Activated naive CD4-positive, alpha-beta T cell treated with anti-CD3 and anti-CD28 coated beads, Interleukin-2, amount 50 U/mL, for 24 hours (primary cell): ENCODE results near the gene SLC25A53.

Source experiments
- H3K27ac Mint-ChIP-seq: one replicate; pipeline ENCODE4 v1.8.0; 2021; ENCODE audit warnings: mild to moderate bottlenecking, mixed read lengths
- H3K27me3 Mint-ChIP-seq: one replicate; pipeline ENCODE4 v1.8.0; 2021; ENCODE audit warnings: mixed read lengths
- H3K36me3 Mint-ChIP-seq: one replicate; pipeline ENCODE4 v1.8.0; 2021; ENCODE audit warnings: mixed read lengths
- H3K4me1 Mint-ChIP-seq: one replicate; pipeline ENCODE4 v1.8.0; 2021; ENCODE audit warnings: mixed read lengths
- H3K4me3 Mint-ChIP-seq: one replicate; pipeline ENCODE4 v1.8.0; 2021; ENCODE audit warnings: mild to moderate bottlenecking, mixed read lengths
- H3K9me3 Mint-ChIP-seq: one replicate; pipeline ENCODE4 v1.8.0; 2021; ENCODE audit warnings: mixed read lengths

Gene SLC25A53

GRCh38 chrX:104156630-104157529, at the start of gene SLC25A53:
Gene SLC25A53, minus strand, starts transcription at chrX:104157009. Its CDS starts 51,752 bp downstream, at chrX:104105257.
- H3K36me3 Mint-ChIP-seq = peaks cover 2% of the 10 kb centered on the region
- H3K27me3 Mint-ChIP-seq = no peaks in the 10 kb centered on the region
- H3K4me3 Mint-ChIP-seq = peak within 1 kb of the TSS; percentile 100
- H3K27ac Mint-ChIP-seq = peak within 1 kb of the TSS; percentile 100
- peaks cover 12% of the 10 kb centered on the region for H3K4me1 Mint-ChIP-seq
- H3K9me3 Mint-ChIP-seq = no peaks in the 10 kb centered on the region

GRCh38 chrX:104205548-104205947, 48.7 kb upstream of the SLC25A53 start:
- Mint-ChIP-seq H3K4me1 (no peaks in the 10 kb centered on the region), H3K9me3 (no peaks in the 10 kb centered on the region), H3K4me3 (no peak overlapping the region), H3K27me3 (no peaks in the 10 kb centered on the region), H3K27ac (no peak overlapping the region), H3K36me3 (no peaks in the 10 kb centered on the region)

- no peaks in the 10 kb centered on the region for H3K27me3 Mint-ChIP-seq
- no peaks in the 10 kb centered on the region for H3K4me1 Mint-ChIP-seq
- H3K36me3 Mint-ChIP-seq = no peaks in the 10 kb centered on the region
- no peaks in the 10 kb centered on the region for H3K9me3 Mint-ChIP-seq
- H3K4me3 Mint-ChIP-seq = no peak overlapping the region
- H3K27ac Mint-ChIP-seq = no peak overlapping the region
Observed at GRCh38 chrX:104195489-104196084, 38.8 kb upstream of the SLC25A53 start.

- H3K4me1 Mint-ChIP-seq = no peaks in the 10 kb centered on the region
- H3K4me3 Mint-ChIP-seq = no peak overlapping the region
- H3K9me3 Mint-ChIP-seq = no peaks in the 10 kb centered on the region
- H3K36me3 Mint-ChIP-seq = no peaks in the 10 kb centered on the region
- no peak overlapping the region for H3K27ac Mint-ChIP-seq
- no peaks in the 10 kb centered on the region for H3K27me3 Mint-ChIP-seq
Observed at GRCh38 chrX:104195013-104195412, 38.2 kb upstream of the SLC25A53 start.

GRCh38 chrX:104193485-104193884, 36.7 kb upstream of the SLC25A53 start:
- H3K36me3 Mint-ChIP-seq = no peaks in the 10 kb centered on the region
- no peak overlapping the region for H3K4me3 Mint-ChIP-seq
- no peaks in the 10 kb centered on the region for H3K9me3 Mint-ChIP-seq
- H3K27ac Mint-ChIP-seq = no peak overlapping the region
- no peaks in the 10 kb centered on the region for H3K4me1 Mint-ChIP-seq
- no peaks in the 10 kb centered on the region for H3K27me3 Mint-ChIP-seq

- Mint-ChIP-seq H3K27me3 (no peaks in the 10 kb centered on the region), H3K27ac (peak overlapping the region; percentile 35), H3K9me3 (no peaks in the 10 kb centered on the region), H3K36me3 (no peaks in the 10 kb centered on the region), H3K4me1 (no peaks in the 10 kb centered on the region), H3K4me3 (no peak overlapping the region)
Observed at GRCh38 chrX:104189837-104190236, 33.0 kb upstream of the SLC25A53 start.

GRCh38 chrX:104187931-104188330, 31.1 kb upstream of the SLC25A53 start:
- Mint-ChIP-seq H3K27ac (no peak overlapping the region), H3K36me3 (no peaks in the 10 kb centered on the region), H3K27me3 (no peaks in the 10 kb centered on the region), H3K9me3 (no peaks in the 10 kb centered on the region), H3K4me3 (no peak overlapping the region), H3K4me1 (peaks cover 6% of the 10 kb centered on the region)

- Mint-ChIP-seq H3K4me3 (no peak overlapping the region), H3K27ac (no peak overlapping the region), H3K36me3 (no peaks in the 10 kb centered on the region), H3K27me3 (no peaks in the 10 kb centered on the region), H3K4me1 (peaks cover 24% of the 10 kb centered on the region), H3K9me3 (no peaks in the 10 kb centered on the region)
Observed at GRCh38 chrX:104183685-104184084, 26.9 kb upstream of the SLC25A53 start.

- Mint-ChIP-seq H3K9me3 (no peaks in the 10 kb centered on the region), H3K4me3 (no peak overlapping the region), H3K36me3 (peaks cover 10% of the 10 kb centered on the region), H3K4me1 (peaks cover 36% of the 10 kb centered on the region), H3K27me3 (no peaks in the 10 kb centered on the region), H3K27ac (no peak overlapping the region)
Observed at GRCh38 chrX:104173841-104174240, 17.0 kb upstream of the SLC25A53 start.

GRCh38 chrX:104172788-104173187, 16.0 kb upstream of the SLC25A53 start:
- Mint-ChIP-seq H3K36me3 (peaks cover 6% of the 10 kb centered on the region), H3K4me1 (peaks cover 40% of the 10 kb centered on the region), H3K27me3 (no peaks in the 10 kb centered on the region), H3K4me3 (no peak overlapping the region), H3K9me3 (no peaks in the 10 kb centered on the region), H3K27ac (no peak overlapping the region)

- Mint-ChIP-seq H3K4me1 (peaks cover 44% of the 10 kb centered on the region), H3K27ac (no peak overlapping the region), H3K4me3 (no peak overlapping the region), H3K27me3 (no peaks in the 10 kb centered on the region), H3K36me3 (peaks cover 5% of the 10 kb centered on the region), H3K9me3 (no peaks in the 10 kb centered on the region)
Observed at GRCh38 chrX:104172121-104172520, 15.3 kb upstream of the SLC25A53 start.

- H3K36me3 Mint-ChIP-seq = no peaks in the 10 kb centered on the region
- H3K27ac Mint-ChIP-seq = no peak overlapping the region
- H3K9me3 Mint-ChIP-seq = no peaks in the 10 kb centered on the region
- H3K4me3 Mint-ChIP-seq = peak overlapping the region; percentile 86
- no peaks in the 10 kb centered on the region for H3K27me3 Mint-ChIP-seq
- peaks cover 48% of the 10 kb centered on the region for H3K4me1 Mint-ChIP-seq
Observed at GRCh38 chrX:104168127-104168526, 11.3 kb upstream of the SLC25A53 start.

- peaks cover 41% of the 10 kb centered on the region for H3K4me1 Mint-ChIP-seq
- no peak overlapping the region for H3K27ac Mint-ChIP-seq
- peak overlapping the region; percentile 86 for H3K4me3 Mint-ChIP-seq
- no peaks in the 10 kb centered on the region for H3K27me3 Mint-ChIP-seq
- no peaks in the 10 kb centered on the region for H3K9me3 Mint-ChIP-seq
- H3K36me3 Mint-ChIP-seq = no peaks in the 10 kb centered on the region
Observed at GRCh38 chrX:104166735-104167436, 10.1 kb upstream of the SLC25A53 start.

GRCh38 chrX:104165894-104166734, 9.3 kb upstream of the SLC25A53 start, which contains the start of gene FAM199X:
Gene FAM199X, plus strand, starts transcription at chrX:104166453. Its CDS starts 333 bp downstream, at chrX:104166786.
- peak within 1 kb of the TSS; percentile 85 for H3K27ac Mint-ChIP-seq
- H3K4me3 Mint-ChIP-seq = peak within 1 kb of the TSS; percentile 91
- no peaks in the 10 kb centered on the region for H3K27me3 Mint-ChIP-seq
- H3K9me3 Mint-ChIP-seq = no peaks in the 10 kb centered on the region
- H3K4me1 Mint-ChIP-seq = peaks cover 41% of the 10 kb centered on the region
- no peaks in the 10 kb centered on the region for H3K36me3 Mint-ChIP-seq

GRCh38 chrX:104151037-104151436, 5.8 kb downstream of the SLC25A53 start:
- Mint-ChIP-seq H3K27me3 (no peaks in the 10 kb centered on the region), H3K4me1 (peaks cover 21% of the 10 kb centered on the region), H3K27ac (no peak overlapping the region), H3K36me3 (peaks cover 4% of the 10 kb centered on the region), H3K4me3 (no peak overlapping the region), H3K9me3 (no peaks in the 10 kb centered on the region)
